ENCODE results near the gene SLC49A3.

Gene SLC49A3

DNA sequence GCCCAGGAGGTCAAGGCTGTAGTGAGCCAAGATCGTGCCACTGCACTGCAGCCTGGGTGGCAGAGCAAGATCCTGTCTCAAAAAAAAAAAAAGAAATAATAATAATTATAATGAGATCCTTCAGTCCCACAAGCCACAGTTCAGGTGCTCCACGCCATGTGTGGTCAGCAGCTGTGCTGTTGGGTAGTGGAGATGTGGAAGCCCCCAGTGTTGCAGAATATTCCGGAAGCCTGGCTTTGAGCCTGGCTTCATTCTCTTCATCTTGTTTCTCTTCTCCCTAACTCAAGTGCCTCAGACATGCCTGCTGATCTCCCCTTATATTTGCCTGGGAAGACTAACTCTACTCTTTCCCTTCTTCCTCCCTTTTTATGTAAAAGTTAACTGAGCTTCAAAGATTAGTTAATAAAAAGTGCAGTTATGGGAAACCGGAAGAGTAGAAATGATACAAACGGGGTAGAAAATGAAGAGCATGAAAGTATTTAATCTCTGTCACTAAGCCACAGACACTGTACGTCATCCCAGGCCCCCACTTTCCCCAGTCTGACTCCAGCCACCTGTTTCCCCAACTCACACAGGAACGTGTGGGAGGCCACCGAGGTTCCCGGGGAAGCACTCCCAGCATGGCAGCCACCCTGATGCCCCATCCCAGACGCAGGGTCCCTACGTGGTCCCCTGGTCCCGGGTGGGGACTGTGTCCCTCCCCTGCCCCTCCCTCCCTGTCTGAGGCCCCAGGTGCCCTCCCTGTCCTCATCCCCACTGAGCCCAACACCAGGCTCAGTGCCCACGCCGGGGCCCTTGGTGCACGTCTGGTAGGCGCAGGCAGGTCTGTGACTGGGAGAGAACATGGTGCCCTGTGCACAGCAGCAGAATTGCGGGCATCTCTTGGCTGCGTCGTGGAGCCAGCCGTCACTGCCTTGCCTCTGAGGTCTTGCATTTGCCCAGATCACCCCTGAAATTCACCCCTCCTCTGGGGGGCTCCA, 40.7 kb upstream of the SLC49A3 start:
- H3K36me3 ChIP-seq (ENCODE audit: control insufficient read depth in 1 of 2, insufficient read depth in 2 of 2, low read length in 2 of 2) = peaks cover 13 to 34% of the 10 kb centered on the region in 2 donors
- H3K27ac ChIP-seq (ENCODE audit: low read length) = no peak overlapping the region
- no peak overlapping the region for H3K4me3 ChIP-seq (ENCODE audit: low read depth in 1 of 2, low read length in 2 of 2)

DNA sequence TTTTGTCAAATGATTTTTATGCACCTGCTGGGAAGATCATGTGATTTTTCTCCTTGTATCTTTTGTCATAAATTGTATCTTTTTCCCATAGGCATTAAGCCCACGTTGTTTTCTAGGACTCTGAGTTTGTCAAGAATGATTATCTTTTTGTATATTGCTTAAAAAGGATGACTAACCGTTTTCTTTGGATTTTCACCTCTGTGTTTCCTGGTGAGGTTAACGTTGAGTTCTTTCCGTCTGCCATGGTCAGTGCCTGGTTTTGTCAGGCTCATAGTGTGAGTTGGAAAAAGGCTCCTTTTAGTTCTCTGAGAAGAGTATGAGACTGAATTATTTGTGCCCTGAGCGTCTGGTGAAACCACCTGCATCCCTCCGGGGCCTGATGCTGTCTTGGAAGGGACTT, 38.6 kb upstream of the SLC49A3 start:
- peaks cover 0 to 22% of the 10 kb centered on the region in 2 donors for H3K36me3 ChIP-seq (ENCODE audit: control insufficient read depth in 1 of 2, insufficient read depth in 2 of 2, low read length in 2 of 2)
- H3K27ac ChIP-seq (ENCODE audit: low read length) = no peak overlapping the region
- H3K9me3 ChIP-seq (ENCODE audit: control insufficient read depth in 1 of 2, low read length in 2 of 2) = no peaks in the 10 kb centered on the region
- H3K4me3 ChIP-seq (ENCODE audit: low read depth in 1 of 2, low read length in 2 of 2) = no peak overlapping the region
- no peaks in the 10 kb centered on the region for H3K27me3 ChIP-seq (ENCODE audit: low read depth, low read length)
- peaks cover 0 to 2% of the 10 kb centered on the region in 2 donors for H3K4me1 ChIP-seq (ENCODE audit: control insufficient read depth in 1 of 2, insufficient read depth in 2 of 2, low read length in 2 of 2)

More for the DNA sequence above, 40.7 kb upstream of the SLC49A3 start:
- no peaks in the 10 kb centered on the region for H3K27me3 ChIP-seq (ENCODE audit: low read depth, low read length)
- peaks cover 0 to 2% of the 10 kb centered on the region in 2 donors for H3K4me1 ChIP-seq (ENCODE audit: control insufficient read depth in 1 of 2, insufficient read depth in 2 of 2, low read length in 2 of 2)
- H3K9me3 ChIP-seq (ENCODE audit: control insufficient read depth in 1 of 2, low read length in 2 of 2) = no peaks in the 10 kb centered on the region

DNA sequence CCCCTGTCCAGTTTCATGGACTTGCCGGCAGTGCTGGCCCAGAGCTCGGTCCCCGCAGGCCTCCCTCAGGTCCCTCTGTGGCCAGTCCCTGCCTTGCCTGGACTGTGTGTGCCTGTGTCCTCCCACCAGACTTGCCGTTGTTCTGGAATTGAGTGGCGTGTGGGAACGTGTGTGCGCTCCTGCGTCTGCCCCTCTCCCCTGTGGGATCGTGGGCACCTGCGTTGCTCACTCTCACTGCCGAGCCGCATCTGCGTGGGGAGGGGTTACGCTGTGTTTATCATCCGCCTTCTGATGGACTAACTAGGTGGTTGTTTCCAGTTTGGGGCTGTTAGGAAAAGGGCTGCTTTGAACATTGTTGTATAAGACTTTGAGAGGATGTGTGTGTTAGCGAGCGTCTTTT, 37.9 kb upstream of the SLC49A3 start:
- peak overlapping the region; percentile 16 for H3K27ac ChIP-seq (ENCODE audit: low read length)
- H3K4me3 ChIP-seq (ENCODE audit: low read depth in 1 of 2, low read length in 2 of 2) = no peak overlapping the region
- peaks cover 0 to 18% of the 10 kb centered on the region in 2 donors for H3K36me3 ChIP-seq (ENCODE audit: control insufficient read depth in 1 of 2, insufficient read depth in 2 of 2, low read length in 2 of 2)
- peaks cover 0 to 2% of the 10 kb centered on the region in 2 donors for H3K4me1 ChIP-seq (ENCODE audit: control insufficient read depth in 1 of 2, insufficient read depth in 2 of 2, low read length in 2 of 2)
- no peaks in the 10 kb centered on the region for H3K9me3 ChIP-seq (ENCODE audit: control insufficient read depth in 1 of 2, low read length in 2 of 2)
- no peaks in the 10 kb centered on the region for H3K27me3 ChIP-seq (ENCODE audit: low read depth, low read length)

DNA sequence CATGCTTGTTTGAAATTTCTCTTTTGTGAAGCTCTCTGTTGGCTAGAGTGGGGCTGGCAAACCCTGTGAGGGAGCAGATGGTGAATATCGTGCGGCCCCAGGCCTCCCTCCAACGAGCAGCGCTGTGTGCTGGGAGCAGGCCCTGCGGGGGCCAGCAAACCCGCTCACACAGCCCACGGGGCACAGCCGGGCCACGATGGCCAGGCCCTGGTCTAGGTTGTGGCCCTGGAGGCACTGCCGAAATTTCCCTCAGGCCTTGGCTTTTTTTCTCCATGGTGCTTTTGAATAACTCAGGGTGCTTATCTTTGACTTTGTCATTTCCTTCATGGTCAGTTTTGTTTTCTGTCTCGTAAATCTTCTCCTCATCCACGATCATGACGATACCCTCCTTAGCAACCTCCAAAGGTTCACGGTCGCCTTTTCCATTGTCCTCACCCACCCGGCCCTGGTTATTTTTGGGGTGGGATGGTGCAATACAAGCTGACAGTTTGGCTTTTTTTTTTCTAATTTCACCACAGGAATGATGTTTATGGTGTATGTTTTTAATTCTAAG, 37.4 kb upstream of the SLC49A3 start:
- H3K36me3 ChIP-seq (ENCODE audit: control insufficient read depth in 1 of 2, insufficient read depth in 2 of 2, low read length in 2 of 2) = peaks cover 0 to 17% of the 10 kb centered on the region in 2 donors

DNA sequence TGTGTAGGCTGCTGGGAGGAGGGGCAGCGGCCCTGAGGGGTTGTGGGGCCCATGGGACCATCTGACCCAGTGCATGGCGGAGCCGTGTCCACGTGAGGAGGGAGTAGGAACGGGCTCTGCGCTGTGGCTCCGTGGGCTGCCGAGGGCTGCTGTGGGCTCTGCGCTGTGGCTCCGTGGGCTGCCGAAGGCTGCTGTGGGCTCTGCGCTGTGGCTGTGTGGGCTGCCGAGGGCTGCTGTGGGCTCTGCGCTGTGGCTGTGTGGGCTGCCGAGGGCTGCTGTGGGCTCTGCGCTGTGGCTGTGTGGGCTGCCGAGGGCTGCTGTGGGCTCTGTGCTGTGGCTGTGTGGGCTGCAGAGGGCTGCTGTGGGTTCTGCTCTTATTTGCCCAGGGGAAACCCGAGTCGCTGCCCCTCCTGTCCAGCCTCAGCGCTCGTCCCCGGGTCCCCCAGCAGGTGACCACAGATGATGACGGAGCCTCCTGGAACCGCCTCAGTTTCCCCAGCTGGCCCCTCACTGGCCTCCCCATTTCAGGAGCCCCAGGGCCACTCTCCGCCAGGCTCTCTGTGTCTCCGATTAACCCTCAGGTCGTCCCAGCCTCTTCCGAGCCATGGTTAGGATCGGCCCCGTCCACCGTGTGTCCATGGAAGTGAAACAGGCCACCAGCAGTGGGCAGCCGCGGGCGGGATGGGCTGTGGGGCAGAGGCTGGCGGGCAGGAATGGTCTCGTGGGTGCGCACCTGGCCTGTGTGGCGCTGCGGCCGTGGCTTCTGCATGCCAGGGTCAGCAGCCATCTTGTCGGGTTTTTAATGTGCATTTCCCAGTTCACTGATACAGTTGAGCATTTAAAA, 36.7 kb upstream of the SLC49A3 start:
- Histone ChIP-seq H3K4me3 (ENCODE audit: low read depth in 1 of 2, low read length in 2 of 2) (no peak overlapping the region), H3K36me3 (ENCODE audit: control insufficient read depth in 1 of 2, insufficient read depth in 2 of 2, low read length in 2 of 2) (peaks cover 0 to 10% of the 10 kb centered on the region in 2 donors), H3K27me3 (ENCODE audit: low read depth, low read length) (no peaks in the 10 kb centered on the region), H3K9me3 (ENCODE audit: control insufficient read depth in 1 of 2, low read length in 2 of 2) (no peaks in the 10 kb centered on the region), H3K4me1 (ENCODE audit: control insufficient read depth in 1 of 2, insufficient read depth in 2 of 2, low read length in 2 of 2) (peaks cover 0 to 12% of the 10 kb centered on the region in 2 donors), H3K27ac (ENCODE audit: low read length) (peak overlapping the region; percentile 16)

More for the DNA sequence above, 37.4 kb upstream of the SLC49A3 start:
- Histone ChIP-seq H3K9me3 (ENCODE audit: control insufficient read depth in 1 of 2, low read length in 2 of 2) (no peaks in the 10 kb centered on the region), H3K4me3 (ENCODE audit: low read depth in 1 of 2, low read length in 2 of 2) (no peak overlapping the region), H3K27me3 (ENCODE audit: low read depth, low read length) (no peaks in the 10 kb centered on the region), H3K27ac (ENCODE audit: low read length) (peak overlapping the region; percentile 16), H3K4me1 (ENCODE audit: control insufficient read depth in 1 of 2, insufficient read depth in 2 of 2, low read length in 2 of 2) (peaks cover 0 to 5% of the 10 kb centered on the region in 2 donors)

DNA sequence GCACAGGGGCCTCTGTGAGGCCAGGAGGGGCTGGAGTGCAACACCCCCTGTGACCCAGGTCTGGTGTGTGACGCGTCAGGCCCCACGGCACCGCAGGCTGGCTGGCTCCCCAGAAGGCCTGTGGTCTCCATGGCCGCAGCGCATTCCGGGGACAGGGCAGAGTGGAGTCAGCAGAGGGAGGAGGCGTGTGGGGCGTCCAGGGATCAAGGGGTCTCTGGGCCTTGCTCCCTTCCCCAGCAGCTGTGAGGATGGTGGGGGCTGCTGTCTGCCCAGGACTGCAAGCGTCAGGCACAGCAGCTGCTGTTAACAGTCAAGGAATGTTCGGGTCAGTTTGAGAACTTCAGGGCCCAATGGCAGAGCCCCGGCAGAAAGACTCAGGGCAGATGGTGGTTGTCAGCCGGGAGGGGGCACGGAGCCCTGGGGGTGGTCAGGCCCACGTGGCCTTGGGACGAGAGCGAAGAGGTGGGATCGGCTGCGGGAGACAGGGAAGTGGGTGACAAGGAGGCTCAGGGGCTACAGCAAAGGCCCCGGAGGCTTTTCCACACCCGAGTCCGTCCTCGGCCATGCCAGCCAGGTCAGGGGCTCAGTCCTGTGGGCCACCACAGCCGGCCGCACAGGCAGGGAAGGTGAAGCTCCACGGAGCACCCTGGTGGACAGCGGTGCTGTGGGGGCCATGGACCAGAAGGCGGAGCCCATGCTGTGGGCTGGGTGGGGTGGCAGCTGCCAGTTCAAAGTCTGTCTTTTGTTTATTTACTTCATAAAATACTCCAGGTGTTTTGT, 35.0 kb upstream of the SLC49A3 start:
- Histone ChIP-seq H3K27ac (ENCODE audit: low read length) (no peak overlapping the region), H3K27me3 (ENCODE audit: low read depth, low read length) (no peaks in the 10 kb centered on the region), H3K4me1 (ENCODE audit: control insufficient read depth in 1 of 2, insufficient read depth in 2 of 2, low read length in 2 of 2) (peaks cover 0 to 12% of the 10 kb centered on the region in 2 donors), H3K9me3 (ENCODE audit: control insufficient read depth in 1 of 2, low read length in 2 of 2) (no peaks in the 10 kb centered on the region), H3K36me3 (ENCODE audit: control insufficient read depth in 1 of 2, insufficient read depth in 2 of 2, low read length in 2 of 2) (peaks cover 0 to 8% of the 10 kb centered on the region in 2 donors), H3K4me3 (ENCODE audit: low read depth in 1 of 2, low read length in 2 of 2) (no peak overlapping the region)

DNA sequence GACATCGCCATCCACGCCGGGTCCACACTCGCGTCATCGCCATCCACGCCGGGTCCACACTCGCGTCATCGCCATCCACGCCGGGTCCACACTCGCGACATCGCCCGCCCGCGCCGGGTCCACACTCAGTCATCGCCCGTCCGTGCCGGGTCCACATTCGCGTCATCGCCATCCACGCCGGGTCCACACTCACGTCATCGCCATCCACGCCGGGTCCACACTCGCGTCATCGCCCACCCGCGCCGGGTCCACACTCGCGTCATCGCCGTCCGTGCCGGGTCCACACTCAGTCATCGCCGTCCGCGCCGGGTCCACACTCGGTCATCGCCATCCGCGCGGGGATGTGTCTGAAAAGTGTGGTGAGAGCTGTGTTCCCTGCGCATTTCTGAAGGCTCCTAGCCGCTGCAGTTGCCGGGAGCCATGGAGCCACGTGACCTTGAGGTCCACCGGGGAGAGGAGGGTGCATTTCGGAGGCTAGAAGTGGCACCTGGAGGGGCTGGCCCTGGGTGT, 34.0 kb upstream of the SLC49A3 start:
- Histone ChIP-seq H3K27ac (ENCODE audit: low read length) (no peak overlapping the region), H3K4me1 (ENCODE audit: control insufficient read depth in 1 of 2, insufficient read depth in 2 of 2, low read length in 2 of 2) (peaks cover 0 to 12% of the 10 kb centered on the region in 2 donors), H3K9me3 (ENCODE audit: control insufficient read depth in 1 of 2, low read length in 2 of 2) (no peaks in the 10 kb centered on the region), H3K27me3 (ENCODE audit: low read depth, low read length) (no peaks in the 10 kb centered on the region), H3K4me3 (ENCODE audit: low read depth in 1 of 2, low read length in 2 of 2) (no peak overlapping the region), H3K36me3 (ENCODE audit: control insufficient read depth in 1 of 2, insufficient read depth in 2 of 2, low read length in 2 of 2) (peaks cover 0 to 8% of the 10 kb centered on the region in 2 donors)

DNA sequence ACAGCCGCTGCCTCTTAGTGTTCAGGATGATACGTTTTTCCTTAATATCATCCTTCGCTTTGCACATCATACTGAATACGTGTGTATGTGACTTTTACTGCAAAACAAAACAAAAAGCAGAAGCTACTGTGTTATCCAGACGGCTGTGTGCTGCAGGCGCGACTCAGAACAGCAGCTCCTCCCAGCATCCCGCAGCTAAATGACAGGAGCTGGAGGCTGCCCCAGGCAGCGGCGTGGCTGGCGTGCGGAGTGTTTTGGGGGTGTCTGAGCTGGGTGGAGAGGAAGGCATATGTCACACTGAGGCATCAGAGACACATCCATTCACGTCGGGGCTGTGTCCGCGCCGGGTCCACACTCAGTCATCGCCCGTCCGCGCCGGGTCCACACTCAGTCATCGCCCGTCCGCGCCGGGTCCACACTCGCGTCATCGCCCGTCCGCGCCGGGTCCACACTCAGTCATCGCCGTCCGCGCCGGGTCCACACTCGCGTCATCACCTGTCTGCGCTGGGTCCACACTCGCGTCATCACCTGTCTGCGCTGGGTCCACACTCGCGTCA, 33.3 kb upstream of the SLC49A3 start:
- Histone ChIP-seq H3K9me3 (ENCODE audit: control insufficient read depth in 1 of 2, low read length in 2 of 2) (no peaks in the 10 kb centered on the region), H3K27me3 (ENCODE audit: low read depth, low read length) (no peaks in the 10 kb centered on the region), H3K27ac (ENCODE audit: low read length) (no peak overlapping the region), H3K36me3 (ENCODE audit: control insufficient read depth in 1 of 2, insufficient read depth in 2 of 2, low read length in 2 of 2) (peaks cover 0 to 8% of the 10 kb centered on the region in 2 donors), H3K4me1 (ENCODE audit: control insufficient read depth in 1 of 2, insufficient read depth in 2 of 2, low read length in 2 of 2) (peaks cover 0 to 12% of the 10 kb centered on the region in 2 donors), H3K4me3 (ENCODE audit: low read depth in 1 of 2, low read length in 2 of 2) (no peak overlapping the region)

DNA sequence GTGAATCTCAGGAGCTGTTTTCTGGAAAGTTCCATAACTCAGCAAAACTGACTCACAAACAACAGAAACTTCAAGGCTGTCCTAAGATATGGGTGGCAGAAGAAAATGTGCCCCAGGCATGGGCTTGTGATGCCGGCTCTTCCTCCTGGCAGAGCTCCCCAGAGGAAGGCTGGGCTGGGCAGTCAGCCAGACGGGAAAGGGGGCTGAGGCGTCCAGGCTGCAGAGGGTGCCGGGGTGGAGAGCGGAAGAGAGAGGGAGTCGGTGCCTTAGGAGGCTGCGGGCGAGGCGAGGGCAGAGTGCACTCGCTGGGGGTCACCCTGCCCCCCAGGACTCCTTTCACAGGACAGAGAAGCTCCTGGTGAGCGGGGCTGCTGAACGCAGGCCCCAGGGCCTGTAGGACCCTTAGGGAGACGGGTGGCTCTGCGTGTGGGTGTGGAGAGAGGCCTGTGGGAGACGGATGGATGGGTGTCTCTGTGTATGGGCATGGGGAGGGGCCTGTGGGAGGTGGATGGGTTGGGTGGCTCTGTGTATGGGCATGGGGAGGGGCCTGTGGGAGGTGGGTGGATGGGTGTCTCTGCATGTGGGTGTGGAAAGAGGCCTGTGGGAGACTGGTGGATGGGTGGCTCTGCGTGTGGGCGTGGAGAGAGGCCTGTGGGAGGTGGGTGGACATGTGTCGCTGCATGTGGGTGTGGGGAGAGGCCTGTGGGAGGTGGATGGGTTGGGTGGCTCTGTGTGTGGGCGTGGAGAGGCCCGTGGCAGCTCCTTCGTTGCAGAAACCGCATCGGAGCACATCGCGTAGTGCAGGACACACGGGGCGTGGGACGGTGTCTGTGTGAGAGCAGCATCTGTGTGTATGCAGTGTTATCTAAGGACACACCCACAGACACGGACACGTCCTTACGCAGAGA, 32.6 kb upstream of the SLC49A3 start:
- Histone ChIP-seq H3K4me3 (ENCODE audit: low read depth in 1 of 2, low read length in 2 of 2) (no peak overlapping the region), H3K27me3 (ENCODE audit: low read depth, low read length) (no peaks in the 10 kb centered on the region), H3K9me3 (ENCODE audit: control insufficient read depth in 1 of 2, low read length in 2 of 2) (no peaks in the 10 kb centered on the region), H3K36me3 (ENCODE audit: control insufficient read depth in 1 of 2, insufficient read depth in 2 of 2, low read length in 2 of 2) (peaks cover 0 to 8% of the 10 kb centered on the region in 2 donors), H3K4me1 (ENCODE audit: control insufficient read depth in 1 of 2, insufficient read depth in 2 of 2, low read length in 2 of 2) (peaks cover 0 to 12% of the 10 kb centered on the region in 2 donors), H3K27ac (ENCODE audit: low read length) (no peak overlapping the region)
